Measurements from ENCODE around the gene ING5.
"Not testable (repeated sequence)": the region's sequence is repeated elsewhere in the genome, so short reads cannot be mapped to it uniquely, and the experiment has no call there.

Gene ING5

GRCh38 chr2:241759067-241759807, 57.4 kb downstream of the ING5 start:
- FAIRE-seq (no peak), DNase-seq (ENCODE audit: low spot score) (no peak)

GRCh38 chr2:241759893-241760292, 58.1 kb downstream of the ING5 start:
- DNase-seq (ENCODE audit: low spot score); FAIRE-seq: not testable (repeated sequence)

- DNase-seq (ENCODE audit: low spot score) (no peak), FAIRE-seq (no peak)
Observed at GRCh38 chr2:241760301-241760771, 58.5 kb downstream of the ING5 start.

GRCh38 chr2:241762321-241762932, 60.6 kb downstream of the ING5 start:
- FAIRE-seq, result no peak
- DNase-seq (ENCODE audit: low spot score), result no peak

- DNase-seq (ENCODE audit: low spot score), result no peak
- FAIRE-seq, result no peak
Observed at GRCh38 chr2:241762933-241763369, 61.1 kb downstream of the ING5 start.

GRCh38 chr2:241763551-241764274, 61.9 kb downstream of the ING5 start:
- FAIRE-seq, result no peak
- no peak for DNase-seq (ENCODE audit: low spot score)

- FAIRE-seq (no peak), DNase-seq (ENCODE audit: low spot score) (no peak)
Observed at GRCh38 chr2:241764275-241765241, 62.7 kb downstream of the ING5 start.

GRCh38 chr2:241767464-241768250, 65.8 kb downstream of the ING5 start:
- FAIRE-seq, result no peak
- no peak for DNase-seq (ENCODE audit: low spot score)

- FAIRE-seq (no peak), DNase-seq (ENCODE audit: low spot score) (no peak)
Observed at GRCh38 chr2:241768251-241768711, 66.4 kb downstream of the ING5 start.

- DNase-seq (ENCODE audit: low spot score) (no peak), FAIRE-seq (no peak)
Observed at GRCh38 chr2:241768850-241769249, 67.0 kb downstream of the ING5 start.

- FAIRE-seq (no peak), DNase-seq (ENCODE audit: low spot score) (no peak)
Observed at GRCh38 chr2:241769819-241770184, 68.0 kb downstream of the ING5 start.

GRCh38 chr2:241770185-241770935, 68.5 kb downstream of the ING5 start:
- DNase-seq (ENCODE audit: low spot score) (no peak), FAIRE-seq (no peak)

GRCh38 chr2:241770936-241771285, 69.1 kb downstream of the ING5 start:
- DNase-seq (ENCODE audit: low spot score), result no peak

GRCh38 chr2:241771286-241772062, 69.6 kb downstream of the ING5 start:
- FAIRE-seq, result no peak
- no peak for DNase-seq (ENCODE audit: low spot score)

More at GRCh38 chr2:241770936-241771285, 69.1 kb downstream of the ING5 start:
- no peak for FAIRE-seq

- DNase-seq (ENCODE audit: low spot score) (no peak), FAIRE-seq (no peak)
Observed at GRCh38 chr2:241772063-241772499, 70.2 kb downstream of the ING5 start.

GRCh38 chr2:241773511-241774418, 71.9 kb downstream of the ING5 start:
- FAIRE-seq (no peak), DNase-seq (ENCODE audit: low spot score) (no peak)

- FAIRE-seq, result no peak
- DNase-seq (ENCODE audit: low spot score), result peak; percentile 43
Observed at GRCh38 chr2:241774419-241775222, 72.8 kb downstream of the ING5 start.
